MM.1S (cell line): Measurements from ENCODE around the gene TLE3.

Experiments
- DNase-seq: peaks from one replicate; pipeline ENCODE4 v3.0.0-alpha.2; 2015
- H2AFZ ChIP-seq: fragments of 300-600 bp; sonication (generic); 2 replicates; pipeline ENCODE4 v1.6.0; 2016; ENCODE audit warnings: antibody characterized with exemption, low read length
- H3F3A ChIP-seq: fragments of 300-600 bp; sonication (generic); 2 replicates; pipeline ENCODE4 v1.6.1; 2016; ENCODE audit warnings: mild to moderate bottlenecking, antibody characterized with exemption, low read length, moderate library complexity, mixed read lengths; ENCODE audit not compliant: insufficient read depth
- H3K27ac ChIP-seq: fragments of 300-600 bp; sonication (generic); 2 replicates; pipeline ENCODE4 v1.5.1; 2016; ENCODE audit warnings: mild to moderate bottlenecking, low read length
- H3K27me3 ChIP-seq: fragments of 300-600 bp; sonication (generic); replicated peaks from 2 replicates; pipeline ENCODE4 v1.6.0; 2016; ENCODE audit warnings: low read length; ENCODE audit not compliant: insufficient read depth
- H3K36me3 ChIP-seq: fragments of 300-600 bp; sonication (generic); replicated peaks from 2 replicates; pipeline ENCODE4 v1.6.1; 2016; ENCODE audit warnings: mild to moderate bottlenecking, low read length, mixed read lengths; ENCODE audit not compliant: insufficient read depth
- H3K4me1 ChIP-seq: fragments of 300-600 bp; sonication (generic); 2 replicates; pipeline ENCODE4 v1.6.1; 2016; ENCODE audit warnings: low read length, mixed read lengths
- H3K4me2 ChIP-seq: fragments of 300-600 bp; sonication (generic); 2 replicates; pipeline ENCODE4 v1.6.0; 2016; ENCODE audit warnings: low read depth, low read length
- H3K4me3 ChIP-seq: fragments of 300-600 bp; sonication (generic); 2 replicates; pipeline ENCODE4 v1.5.1; 2016; ENCODE audit warnings: low read length, mixed read lengths
- H3K79me2 ChIP-seq: fragments of 300-600 bp; sonication (generic); 2 replicates; pipeline ENCODE4 v1.6.1; 2016; ENCODE audit warnings: mixed run types, low read length, mixed read lengths
- H3K9ac ChIP-seq: fragments of 300-600 bp; sonication (generic); 2 replicates; pipeline ENCODE4 v1.6.1; 2016; ENCODE audit warnings: low read length, mixed read lengths
- H3K9me2 ChIP-seq: fragments of 300-600 bp; sonication (generic); replicated peaks from 2 replicates; pipeline ENCODE4 v1.6.1; 2016; ENCODE audit warnings: mild to moderate bottlenecking, low read length, mixed read lengths; ENCODE audit not compliant: insufficient read depth
- H3K9me3 ChIP-seq: fragments of 300-600 bp; sonication (generic); replicated peaks from 2 replicates; pipeline ENCODE4 v1.6.1; 2016; ENCODE audit warnings: mild to moderate bottlenecking, low read length, mixed read lengths; ENCODE audit not compliant: insufficient read depth
- H4K20me1 ChIP-seq: fragments of 300-600 bp; sonication (generic); 2 replicates; pipeline ENCODE4 v1.6.1; 2016; ENCODE audit warnings: mild to moderate bottlenecking, low read length, moderate library complexity, mixed read lengths; ENCODE audit not compliant: insufficient read depth
- CTCF ChIP-seq: fragments of 300-600 bp; sonication (generic); IDR thresholded peaks from 2 replicates; pipeline ENCODE4 v1.5.1; 2016; ENCODE audit warnings: antibody characterized with exemption, low read length, mixed read lengths
- EZH2 ChIP-seq: fragments of 300-600 bp; sonication (generic); optimal IDR thresholded peaks from 2 replicates; pipeline ENCODE3; 2017; ENCODE audit warnings: low read depth, mild to moderate bottlenecking, antibody characterized with exemption, low read length, mixed read lengths
- EZH2phosphoT487 ChIP-seq: fragments of 300-600 bp; sonication (generic); IDR thresholded peaks from 2 replicates; pipeline ENCODE4 v1.6.1; 2018; ENCODE audit warnings: antibody characterized with exemption, low read length

The TLE3 gene

DNA sequence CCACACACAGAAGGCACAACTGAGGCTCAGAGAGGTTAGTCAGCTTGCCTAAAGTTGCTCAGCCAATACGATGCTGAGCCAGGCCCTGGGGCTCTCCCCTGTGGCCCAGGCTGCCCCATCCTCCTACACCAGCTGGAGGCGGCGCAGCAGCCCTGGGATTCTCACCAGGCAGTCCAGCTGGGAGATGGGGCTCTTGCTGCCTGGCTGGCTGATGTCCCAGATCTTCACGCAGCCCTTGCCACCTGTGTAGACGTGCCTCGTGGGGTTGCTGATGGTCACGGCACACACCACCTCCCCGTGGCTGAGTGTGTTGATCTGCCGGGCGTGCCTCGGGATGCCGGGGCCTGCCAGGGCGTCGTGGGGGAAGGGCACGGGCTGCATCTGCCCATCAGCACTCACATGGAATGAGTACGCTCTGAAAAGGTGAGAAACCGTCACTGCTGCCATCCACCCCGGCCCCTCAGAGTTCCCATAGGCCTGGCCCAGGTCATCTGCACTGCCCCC is 42.8 kb downstream of the TLE3 start:
- TF ChIP-seq EZH2 (no peak), CTCF (no peak), EZH2phosphoT487 (no peak)
- Histone ChIP-seq H4K20me1 (no peaks in the 10 kb centered on the region), H3K27me3 (no peaks in the 10 kb centered on the region), H3K4me3 (no peak overlapping the region), H3K27ac (no peak overlapping the region), H3K79me2 (peaks cover 40% of the 10 kb centered on the region), H3K4me2 (no peak overlapping the region), H3K4me1 (no peaks in the 10 kb centered on the region), H3K9ac (no peak overlapping the region), H3K9me3 (no peaks in the 10 kb centered on the region), H3K36me3 (peaks cover 41% of the 10 kb centered on the region), H2AFZ (no peak overlapping the region), H3F3A (peaks cover 8% of the 10 kb centered on the region; the same call in 1 of the 2 replicates), H3K9me2 (no peaks in the 10 kb centered on the region)
- DNase-seq: no peak

GRCh38 chr15:70054366-70054765 is 43.4 kb downstream of the TLE3 start:
- Histone ChIP-seq H4K20me1 (no peaks in the 10 kb centered on the region), H3K79me2 (peaks cover 34% of the 10 kb centered on the region), H2AFZ (no peak overlapping the region), H3K27ac (no peak overlapping the region), H3F3A (peaks cover 8% of the 10 kb centered on the region; the same call in 1 of the 2 replicates), H3K36me3 (peaks cover 35% of the 10 kb centered on the region), H3K9ac (no peak overlapping the region), H3K9me3 (no peaks in the 10 kb centered on the region), H3K4me1 (no peaks in the 10 kb centered on the region), H3K27me3 (no peaks in the 10 kb centered on the region), H3K4me2 (no peak overlapping the region), H3K4me3 (no peak overlapping the region), H3K9me2 (no peaks in the 10 kb centered on the region)
- no peak for TF ChIP-seq CTCF
- no peak for DNase-seq

DNA sequence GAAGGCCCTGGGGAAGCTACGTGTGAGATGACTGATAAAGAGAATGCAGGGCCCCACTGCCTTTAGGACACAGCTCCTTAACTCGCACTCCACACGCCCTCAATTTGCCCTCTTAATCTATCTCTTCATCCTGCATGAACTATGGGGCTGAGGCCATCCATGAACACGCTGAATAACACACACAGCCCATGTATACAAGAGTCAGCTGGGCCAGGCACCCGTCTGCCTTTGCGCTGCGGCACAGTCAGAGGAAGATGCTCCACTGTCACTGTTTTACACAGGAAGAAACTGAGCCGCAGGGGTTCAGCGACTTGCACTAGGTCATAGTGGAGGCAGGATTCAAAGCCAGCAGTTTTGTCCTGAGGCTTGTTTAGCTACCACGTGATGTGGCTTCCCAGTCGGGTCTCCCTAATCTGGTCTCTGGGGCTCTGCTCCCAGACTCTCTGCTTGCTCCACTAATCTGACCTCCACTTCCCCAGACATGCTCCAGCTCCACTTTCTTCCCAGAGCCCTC is 43.9 kb downstream of the TLE3 start:
- Histone ChIP-seq H2AFZ (no peak overlapping the region), H3K4me3 (no peak overlapping the region), H4K20me1 (no peaks in the 10 kb centered on the region), H3K9me3 (no peaks in the 10 kb centered on the region), H3K27me3 (no peaks in the 10 kb centered on the region), H3K4me2 (no peak overlapping the region), H3K4me1 (no peaks in the 10 kb centered on the region), H3K9ac (no peak overlapping the region), H3F3A (peaks cover 14% of the 10 kb centered on the region; the same call in 1 of the 2 replicates), H3K79me2 (peaks cover 29% of the 10 kb centered on the region), H3K36me3 (peaks cover 31% of the 10 kb centered on the region), H3K9me2 (no peaks in the 10 kb centered on the region), H3K27ac (no peak overlapping the region)
- DNase-seq: no peak
- TF ChIP-seq EZH2 (no peak), EZH2phosphoT487 (no peak), CTCF (no peak)
